ENCODE results near the gene KIF7.

GRCh38 chr15:89704411-89704810, 49.1 kb upstream of the KIF7 start:
- TF ChIP-seq POLR2AphosphoS5 (IDR thresholded peaks at IDR 0.05) (no peak), CTCF (IDR thresholded peaks at IDR 0.05) (no peak), POLR2A (IDR thresholded peaks at IDR 0.05; ENCODE audit: low read depth) (no peak), EP300 (IDR thresholded peaks at IDR 0.05) (no peak)

All from esophagus muscularis mucosa (tissue), 4 donors.